ENCODE measurements around the gene HRH3.

Gene HRH3

GRCh38 chr20:62236766-62237513 is 16.9 kb upstream of the HRH3 start:
- TF ChIP-seq ZBTB7A (IDR thresholded peaks at IDR 0.05; ENCODE audit: low read depth) (no peak), TAF1 (IDR thresholded peaks at IDR 0.05; ENCODE audit: low read depth) (no peak), EP300 (IDR thresholded peaks at IDR 0.05; ENCODE audit: borderline replicate concordance) (no peak), RAD21 (IDR thresholded peaks at IDR 0.05; ENCODE audit: low read depth) (no peak), REST (IDR thresholded peaks at IDR 0.05; ENCODE audit: low read depth) (no peak), CEBPB (IDR thresholded peaks at IDR 0.05) (no peak), NFIC (IDR thresholded peaks at IDR 0.05) (no peak), USF1 (IDR thresholded peaks at IDR 0.05) (no peak), FOXM1 (IDR thresholded peaks at IDR 0.05; ENCODE audit: borderline replicate concordance, low read depth) (no peak), YY1 (IDR thresholded peaks at IDR 0.05; ENCODE audit: low read depth) (no peak), TEAD4 (IDR thresholded peaks at IDR 0.05) (no peak), EGR1 (IDR thresholded peaks at IDR 0.05) (no peak), CREB1 (IDR thresholded peaks at IDR 0.05; ENCODE audit: low read depth) (no peak), TCF12 (IDR thresholded peaks at IDR 0.05; ENCODE audit: low read depth) (no peak)

- TF ChIP-seq CREB1 (IDR thresholded peaks at IDR 0.05; ENCODE audit: low read depth) (no peak), NFIC (IDR thresholded peaks at IDR 0.05) (no peak), RAD21 (IDR thresholded peaks at IDR 0.05; ENCODE audit: low read depth) (no peak), YY1 (IDR thresholded peaks at IDR 0.05; ENCODE audit: low read depth) (no peak), REST (IDR thresholded peaks at IDR 0.05; ENCODE audit: low read depth) (no peak), FOXM1 (IDR thresholded peaks at IDR 0.05; ENCODE audit: borderline replicate concordance, low read depth) (no peak), USF1 (IDR thresholded peaks at IDR 0.05) (no peak), EGR1 (IDR thresholded peaks at IDR 0.05) (no peak), TCF12 (IDR thresholded peaks at IDR 0.05; ENCODE audit: low read depth) (no peak), EP300 (IDR thresholded peaks at IDR 0.05; ENCODE audit: borderline replicate concordance) (no peak), ZBTB7A (IDR thresholded peaks at IDR 0.05; ENCODE audit: low read depth) (no peak), MAX (IDR thresholded peaks at IDR 0.05) (no peak), TEAD4 (IDR thresholded peaks at IDR 0.05) (no peak), CEBPB (IDR thresholded peaks at IDR 0.05) (no peak), TAF1 (IDR thresholded peaks at IDR 0.05; ENCODE audit: low read depth) (no peak)
Measured at GRCh38 chr20:62236200-62236599, 16.1 kb upstream of the HRH3 start.

- no peak for TF ChIP-seq CREB1 (IDR thresholded peaks at IDR 0.05; ENCODE audit: low read depth)
- no peak for TF ChIP-seq FOXM1 (IDR thresholded peaks at IDR 0.05; ENCODE audit: borderline replicate concordance, low read depth)
- TF ChIP-seq RAD21 (IDR thresholded peaks at IDR 0.05; ENCODE audit: low read depth): no peak
- no peak for TF ChIP-seq MAX (IDR thresholded peaks at IDR 0.05)
- no peak for TF ChIP-seq YY1 (IDR thresholded peaks at IDR 0.05; ENCODE audit: low read depth)
- no peak for TF ChIP-seq USF1 (IDR thresholded peaks at IDR 0.05)
- TF ChIP-seq CEBPB (IDR thresholded peaks at IDR 0.05): no peak
- no peak for TF ChIP-seq ZBTB7A (IDR thresholded peaks at IDR 0.05; ENCODE audit: low read depth)
- TF ChIP-seq TAF1 (IDR thresholded peaks at IDR 0.05; ENCODE audit: low read depth): no peak
- no peak for TF ChIP-seq TEAD4 (IDR thresholded peaks at IDR 0.05)
- no peak for TF ChIP-seq NFIC (IDR thresholded peaks at IDR 0.05)
- no peak for TF ChIP-seq EGR1 (IDR thresholded peaks at IDR 0.05)
- no peak for TF ChIP-seq EP300 (IDR thresholded peaks at IDR 0.05; ENCODE audit: borderline replicate concordance)
- no peak for TF ChIP-seq REST (IDR thresholded peaks at IDR 0.05; ENCODE audit: low read depth)
- no peak for TF ChIP-seq TCF12 (IDR thresholded peaks at IDR 0.05; ENCODE audit: low read depth)
Measured at GRCh38 chr20:62235777-62236157, 15.7 kb upstream of the HRH3 start.

Measured in Ishikawa (cell line).